ENCODE results near the gene CBX2.

The CBX2 gene

GRCh38 chr17:79757140-79757745, 20.7 kb upstream of the CBX2 start:
- Histone ChIP-seq H3K4me3 (ENCODE audit: insufficient read depth, low read length, poor library complexity, severe bottlenecking) (no peak overlapping the region), H3K9ac (ENCODE audit: low read length) (no peak overlapping the region), H3K4me2 (ENCODE audit: low read depth, low read length, poor library complexity, severe bottlenecking) (no peak overlapping the region), H3K9me2 (replicated peaks; ENCODE audit: insufficient read depth, low read length) (no peaks in the 10 kb centered on the region), H3K36me3 (ENCODE audit: low read length) (no peaks in the 10 kb centered on the region), H3K27me3 (ENCODE audit: low read length) (no peaks in the 10 kb centered on the region), H4K20me1 (ENCODE audit: low read depth, low read length) (no peaks in the 10 kb centered on the region), H3K9me3 (ENCODE audit: insufficient read depth, low read length) (no peaks in the 10 kb centered on the region), H3K27ac (ENCODE audit: low read depth, low read length) (no peak overlapping the region), H2AFZ (ENCODE audit: low read depth, low read length, severe bottlenecking) (no peak overlapping the region), H3K79me2 (ENCODE audit: insufficient read depth, low read length) (no peaks in the 10 kb centered on the region), H3F3A (ENCODE audit: insufficient read depth) (no peaks in the 10 kb centered on the region)
- TF ChIP-seq CTCF (IDR thresholded peaks at IDR 0.05; ENCODE audit: insufficient read depth, low read length, poor library complexity, severe bottlenecking) (no peak), EZH2phosphoT487 (conservative IDR thresholded peaks at IDR 0.05; ENCODE audit: low read length) (no peak)

- no peak overlapping the region for H3K4me2 ChIP-seq (ENCODE audit: low read depth, low read length, poor library complexity, severe bottlenecking)
Measured at GRCh38 chr17:79758271-79758670, 19.7 kb upstream of the CBX2 start.

GRCh38 chr17:79760197-79760906, 17.6 kb upstream of the CBX2 start:
- H2AFZ ChIP-seq (ENCODE audit: low read depth, low read length, severe bottlenecking), result no peak overlapping the region
- H3K27me3 ChIP-seq (ENCODE audit: low read length), result no peaks in the 10 kb centered on the region
- no peaks in the 10 kb centered on the region for H3K36me3 ChIP-seq (ENCODE audit: low read length)
- H3K27ac ChIP-seq (ENCODE audit: low read depth, low read length), result no peak overlapping the region
- no peaks in the 10 kb centered on the region for H3F3A ChIP-seq (ENCODE audit: insufficient read depth)
- no peaks in the 10 kb centered on the region for H3K9me3 ChIP-seq (ENCODE audit: insufficient read depth, low read length)
- no peaks in the 10 kb centered on the region for H4K20me1 ChIP-seq (ENCODE audit: low read depth, low read length)
- TF ChIP-seq EZH2phosphoT487 (conservative IDR thresholded peaks at IDR 0.05; ENCODE audit: low read length), result no peak
- TF ChIP-seq CTCF (IDR thresholded peaks at IDR 0.05; ENCODE audit: insufficient read depth, low read length, poor library complexity, severe bottlenecking), result no peak
- no peak overlapping the region for H3K9ac ChIP-seq (ENCODE audit: low read length)
- H3K79me2 ChIP-seq (ENCODE audit: insufficient read depth, low read length), result no peaks in the 10 kb centered on the region
- no peak overlapping the region for H3K4me3 ChIP-seq (ENCODE audit: insufficient read depth, low read length, poor library complexity, severe bottlenecking)
- no peak overlapping the region for H3K4me2 ChIP-seq (ENCODE audit: low read depth, low read length, poor library complexity, severe bottlenecking)
- no peaks in the 10 kb centered on the region for H3K9me2 ChIP-seq (replicated peaks; ENCODE audit: insufficient read depth, low read length)

More at GRCh38 chr17:79758271-79758670, 19.7 kb upstream of the CBX2 start:
- no peak overlapping the region for H3K9ac ChIP-seq (ENCODE audit: low read length)
- H2AFZ ChIP-seq (ENCODE audit: low read depth, low read length, severe bottlenecking), result no peak overlapping the region
- H3K27me3 ChIP-seq (ENCODE audit: low read length), result no peaks in the 10 kb centered on the region
- no peaks in the 10 kb centered on the region for H3K9me2 ChIP-seq (replicated peaks; ENCODE audit: insufficient read depth, low read length)
- H3K9me3 ChIP-seq (ENCODE audit: insufficient read depth, low read length), result no peaks in the 10 kb centered on the region
- H3F3A ChIP-seq (ENCODE audit: insufficient read depth), result no peaks in the 10 kb centered on the region
- no peak overlapping the region for H3K4me3 ChIP-seq (ENCODE audit: insufficient read depth, low read length, poor library complexity, severe bottlenecking)
- no peak overlapping the region for H3K27ac ChIP-seq (ENCODE audit: low read depth, low read length)
- H3K79me2 ChIP-seq (ENCODE audit: insufficient read depth, low read length), result no peaks in the 10 kb centered on the region
- TF ChIP-seq EZH2phosphoT487 (conservative IDR thresholded peaks at IDR 0.05; ENCODE audit: low read length) (no peak), CTCF (IDR thresholded peaks at IDR 0.05; ENCODE audit: insufficient read depth, low read length, poor library complexity, severe bottlenecking) (no peak)
- no peaks in the 10 kb centered on the region for H4K20me1 ChIP-seq (ENCODE audit: low read depth, low read length)
- no peaks in the 10 kb centered on the region for H3K36me3 ChIP-seq (ENCODE audit: low read length)

Measured in SU-DHL-6 (cell line).